Suprapubic skin (tissue), 4 donors: Measurements from ENCODE around the gene CBLB.

Source experiments
- CTCF ChIP-seq, 2 donors: fragments of 200-600 bp in 1 of 2; fragments of 450-650 bp in 1 of 2; sonication (generic) in 1 of 2; IDR thresholded peaks; one replicate each; pipeline ENCODE4 v1.5.1; 2016 to 2019; ENCODE audit warnings: antibody characterized with exemption in 2 of 2, mild to moderate bottlenecking in 1 of 2, moderate library complexity in 1 of 2
- POLR2A ChIP-seq, 2 donors: fragments of 450-650 bp; IDR thresholded peaks; one replicate each; pipeline ENCODE4 v1.6.1; 2017; ENCODE audit warnings: antibody characterized with exemption in 2 of 2, mild to moderate bottlenecking in 2 of 2, moderate library complexity in 2 of 2
- POLR2AphosphoS5 ChIP-seq, 3 donors: sonication (generic); formaldehyde crosslinking; IDR thresholded peaks; one replicate each; pipeline ENCODE4 v1.6.1; 2017; ENCODE audit warnings: antibody characterized with exemption in 3 of 3

GRCh38 chr3:105759442-105760078, 109.3 kb downstream of the CBLB start:
- no peak for TF ChIP-seq CTCF (IDR thresholded peaks at IDR 0.05)
- TF ChIP-seq POLR2A (IDR thresholded peaks at IDR 0.05), result no peak
- TF ChIP-seq POLR2AphosphoS5 (IDR thresholded peaks at IDR 0.05), result no peak
